Measurements from ENCODE around the gene NOX5.

The NOX5 gene

DNA sequence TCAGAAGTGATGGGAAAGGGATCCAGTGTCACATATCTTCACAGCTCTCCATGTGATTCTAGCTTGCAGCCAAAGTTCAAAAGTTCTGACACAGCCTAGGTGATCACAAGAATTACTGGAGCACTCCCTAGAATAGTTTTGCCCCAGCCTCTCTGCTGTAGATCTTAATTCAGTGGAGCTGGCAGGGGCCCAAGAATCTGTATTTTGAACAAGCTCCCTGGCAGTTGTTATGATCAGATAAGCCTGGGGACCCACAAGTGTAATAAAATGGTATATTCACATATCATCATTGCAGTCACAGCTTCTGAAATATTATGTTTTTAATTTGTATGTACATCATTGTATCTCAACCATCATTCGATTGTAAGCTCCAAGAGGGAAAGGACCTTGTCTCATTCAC lies 62.3 kb downstream of the NOX5 start:
- Histone ChIP-seq H3K4me3 (ENCODE audit: low read length) (no peak overlapping the region), H3K9ac (ENCODE audit: low read depth, low read length) (no peak overlapping the region), H3K36me3 (ENCODE audit: insufficient read depth, low read depth, low read length) (no peaks in the 10 kb centered on the region), H3K27ac (ENCODE audit: low read length) (no peak overlapping the region), H3K4me1 (ENCODE audit: insufficient read depth, low read length) (peaks cover 32% of the 10 kb centered on the region; the same call in 1 of the 2 replicates), H3K27me3 (ENCODE audit: insufficient read depth, low read length) (peaks cover 45% of the 10 kb centered on the region), H3K9me3 (ENCODE audit: insufficient read depth, low read depth, low read length) (no peaks in the 10 kb centered on the region)

- no peak overlapping the region for H3K4me3 ChIP-seq (ENCODE audit: low read length)
- peaks cover 32% of the 10 kb centered on the region; the same call in 1 of the 2 replicates for H3K4me1 ChIP-seq (ENCODE audit: insufficient read depth, low read length)
- H3K9me3 ChIP-seq (ENCODE audit: insufficient read depth, low read depth, low read length), result no peaks in the 10 kb centered on the region
- no peaks in the 10 kb centered on the region for H3K36me3 ChIP-seq (ENCODE audit: insufficient read depth, low read depth, low read length)
- H3K9ac ChIP-seq (ENCODE audit: low read depth, low read length), result no peak overlapping the region
- H3K27me3 ChIP-seq (ENCODE audit: insufficient read depth, low read length), result peaks cover 43% of the 10 kb centered on the region
- H3K27ac ChIP-seq (ENCODE audit: low read length), result no peak overlapping the region
These were observed 64.1 kb downstream of the NOX5 start for GRCh38 chr15:69078638-69079037.

DNA sequence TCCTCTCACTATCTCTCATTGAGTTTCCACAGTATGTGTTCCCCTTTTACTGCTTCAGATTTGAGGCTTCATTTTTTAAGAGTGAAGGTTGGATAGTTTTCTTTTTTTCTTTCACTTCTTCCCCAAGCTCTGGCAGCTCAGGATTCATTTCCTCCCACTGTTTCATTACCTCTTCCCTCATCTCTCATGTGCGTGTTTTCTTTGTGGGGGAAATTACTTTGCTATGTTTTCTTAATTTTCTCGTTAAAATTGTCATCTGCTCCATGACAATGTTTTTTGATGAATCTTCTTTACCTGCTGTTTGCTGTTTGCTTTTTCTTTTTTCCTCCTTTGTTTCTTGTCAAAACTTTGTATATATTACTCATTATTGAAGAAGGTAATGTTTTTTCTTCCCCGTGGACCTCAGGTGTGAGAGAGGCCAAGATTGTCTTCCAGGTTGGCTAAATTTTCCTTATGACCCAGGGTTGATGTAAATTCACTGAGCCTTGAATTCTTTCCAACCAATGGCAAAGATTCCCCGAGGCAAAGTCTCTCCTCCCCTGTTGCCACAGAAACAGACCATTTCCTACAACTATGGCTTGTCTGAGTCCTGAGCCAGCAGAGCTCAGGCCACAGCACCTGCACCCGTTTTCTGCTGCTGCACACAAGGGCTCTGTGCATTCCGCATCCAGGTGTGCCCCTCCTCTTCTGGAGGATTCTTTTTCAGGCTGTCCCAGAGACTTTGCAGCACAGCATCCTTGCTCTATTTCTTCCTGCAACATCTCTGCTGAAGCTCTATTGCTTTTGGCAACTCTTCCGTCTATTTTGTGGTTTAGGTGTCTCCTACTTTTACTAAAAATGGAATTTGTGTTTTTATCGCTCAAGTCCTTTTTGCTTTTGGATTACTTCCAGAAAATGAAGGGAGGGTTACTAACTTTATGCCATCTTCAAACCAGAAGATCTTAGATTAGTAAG lies 66.1 kb downstream of the NOX5 start:
- Histone ChIP-seq H3K27me3 (ENCODE audit: insufficient read depth, low read length) (peaks cover 47% of the 10 kb centered on the region), H3K9ac (ENCODE audit: low read depth, low read length) (no peak overlapping the region), H3K27ac (ENCODE audit: low read length) (no peak overlapping the region), H3K9me3 (ENCODE audit: insufficient read depth, low read depth, low read length) (no peaks in the 10 kb centered on the region), H3K36me3 (ENCODE audit: insufficient read depth, low read depth, low read length) (no peaks in the 10 kb centered on the region), H3K4me1 (ENCODE audit: insufficient read depth, low read length) (peaks cover 38% of the 10 kb centered on the region; the same call in 1 of the 2 replicates), H3K4me3 (ENCODE audit: low read length) (no peak overlapping the region; the same call in 1 of the 2 replicates)

GRCh38 chr15:69081310-69082004 lies 67.0 kb downstream of the NOX5 start:
- Histone ChIP-seq H3K9ac (ENCODE audit: low read depth, low read length) (no peak overlapping the region), H3K9me3 (ENCODE audit: insufficient read depth, low read depth, low read length) (no peaks in the 10 kb centered on the region), H3K4me3 (ENCODE audit: low read length) (no peak overlapping the region; the same call in 1 of the 2 replicates), H3K4me1 (ENCODE audit: insufficient read depth, low read length) (peaks cover 42% of the 10 kb centered on the region; the same call in 1 of the 2 replicates), H3K36me3 (ENCODE audit: insufficient read depth, low read depth, low read length) (no peaks in the 10 kb centered on the region), H3K27ac (ENCODE audit: low read length) (no peak overlapping the region), H3K27me3 (ENCODE audit: insufficient read depth, low read length) (peaks cover 40% of the 10 kb centered on the region)

DNA sequence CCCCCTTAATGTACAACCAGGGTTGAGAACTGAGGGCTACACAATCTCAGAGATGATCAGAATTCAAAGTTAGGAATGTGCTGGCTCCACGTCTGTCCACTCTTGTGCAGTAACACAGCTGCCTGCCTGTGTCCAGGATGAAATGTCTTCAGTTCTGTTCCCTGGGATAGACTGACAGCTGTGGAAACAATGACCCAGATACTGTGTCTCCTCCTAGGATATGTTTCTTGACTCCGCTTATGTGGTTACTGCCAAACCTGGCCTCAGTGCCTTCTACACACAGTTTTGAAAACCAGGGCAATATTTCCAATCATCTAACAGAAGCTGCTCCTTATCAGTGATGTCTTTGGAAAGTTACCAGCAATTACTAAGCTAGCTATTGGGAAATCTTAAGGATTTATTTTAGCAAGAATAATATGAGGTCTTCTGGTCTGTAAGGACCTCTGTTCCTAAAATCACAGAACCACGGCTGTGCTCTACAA lies 67.6 kb downstream of the NOX5 start:
- H3K27me3 ChIP-seq (ENCODE audit: insufficient read depth, low read length), result peaks cover 41% of the 10 kb centered on the region
- peaks cover 48% of the 10 kb centered on the region; the same call in 1 of the 2 replicates for H3K4me1 ChIP-seq (ENCODE audit: insufficient read depth, low read length)
- no peak overlapping the region for H3K27ac ChIP-seq (ENCODE audit: low read length)

DNA sequence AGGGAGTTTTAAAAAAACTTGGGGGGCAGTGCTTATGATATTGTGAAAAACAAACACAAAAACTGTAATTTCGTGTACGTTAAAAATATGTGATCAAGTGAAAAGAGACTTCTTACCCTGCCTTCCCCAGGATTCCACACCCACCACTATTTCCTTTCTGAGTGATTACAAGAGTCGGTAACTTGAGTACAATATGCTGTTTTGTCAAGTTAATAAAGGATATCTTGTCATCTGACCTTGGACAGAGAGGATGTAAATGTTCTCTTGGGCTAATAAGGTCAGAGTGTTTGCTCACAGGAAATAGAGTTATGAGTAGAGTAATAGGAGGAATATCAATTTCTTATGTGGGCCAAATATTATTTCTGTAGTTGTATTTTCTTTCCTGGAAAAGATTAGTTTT lies 68.1 kb downstream of the NOX5 start:
- no peak overlapping the region for H3K9ac ChIP-seq (ENCODE audit: low read depth, low read length)
- H3K4me3 ChIP-seq (ENCODE audit: low read length), result no peak overlapping the region
- H3K36me3 ChIP-seq (ENCODE audit: insufficient read depth, low read depth, low read length), result no peaks in the 10 kb centered on the region
- peaks cover 52% of the 10 kb centered on the region; the same call in 1 of the 2 replicates for H3K4me1 ChIP-seq (ENCODE audit: insufficient read depth, low read length)
- H3K27ac ChIP-seq (ENCODE audit: low read length), result no peak overlapping the region
- H3K27me3 ChIP-seq (ENCODE audit: insufficient read depth, low read length), result peaks cover 46% of the 10 kb centered on the region
- H3K9me3 ChIP-seq (ENCODE audit: insufficient read depth, low read depth, low read length), result no peaks in the 10 kb centered on the region

More for the DNA sequence above, 67.6 kb downstream of the NOX5 start:
- no peaks in the 10 kb centered on the region for H3K9me3 ChIP-seq (ENCODE audit: insufficient read depth, low read depth, low read length)
- H3K9ac ChIP-seq (ENCODE audit: low read depth, low read length), result no peak overlapping the region
- no peak overlapping the region for H3K4me3 ChIP-seq (ENCODE audit: low read length)
- no peaks in the 10 kb centered on the region for H3K36me3 ChIP-seq (ENCODE audit: insufficient read depth, low read depth, low read length)

DNA sequence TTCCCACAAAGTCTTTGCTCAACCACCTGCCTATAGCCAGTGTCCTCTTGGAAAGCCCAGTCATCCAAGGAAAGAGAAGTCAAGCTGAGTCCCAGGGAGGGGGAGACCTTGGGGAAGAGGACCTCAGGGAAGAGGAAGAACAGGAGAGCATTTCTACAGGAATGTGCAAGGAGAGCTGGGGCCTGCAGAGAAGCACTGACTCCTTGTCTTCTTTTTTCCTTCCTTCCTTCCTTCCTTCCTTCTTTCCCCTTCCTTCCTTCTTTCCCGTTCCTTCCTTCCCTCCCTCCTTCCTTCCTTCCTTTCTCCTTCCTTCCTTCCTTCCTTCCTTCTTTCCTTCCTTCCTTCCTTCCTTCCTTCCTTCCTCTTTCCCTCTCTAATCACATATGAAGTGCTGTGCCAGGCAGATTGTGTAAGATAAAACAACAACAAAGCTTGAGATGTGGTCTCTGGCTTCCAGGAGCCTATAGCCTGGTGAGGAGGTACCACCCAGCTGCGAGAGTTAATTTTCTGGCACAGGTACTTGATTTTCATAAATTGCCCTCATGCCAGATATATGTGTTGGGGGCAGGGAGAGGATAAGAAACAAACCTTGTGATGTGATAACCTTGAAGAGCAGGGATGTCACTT lies 70.0 kb downstream of the NOX5 start:
- Histone ChIP-seq H3K36me3 (ENCODE audit: insufficient read depth, low read depth, low read length) (no peaks in the 10 kb centered on the region), H3K27me3 (ENCODE audit: insufficient read depth, low read length) (peaks cover 65% of the 10 kb centered on the region), H3K4me3 (ENCODE audit: low read length) (no peak overlapping the region), H3K27ac (ENCODE audit: low read length) (no peak overlapping the region), H3K9me3 (ENCODE audit: insufficient read depth, low read depth, low read length) (no peaks in the 10 kb centered on the region), H3K4me1 (ENCODE audit: insufficient read depth, low read length) (peaks cover 70% of the 10 kb centered on the region), H3K9ac (ENCODE audit: low read depth, low read length) (no peak overlapping the region; the same call in 1 of the 2 replicates)

- peaks cover 66% of the 10 kb centered on the region for H3K27me3 ChIP-seq (ENCODE audit: insufficient read depth, low read length)
These were observed 71.0 kb downstream of the NOX5 start for GRCh38 chr15:69085325-69086081.

DNA sequence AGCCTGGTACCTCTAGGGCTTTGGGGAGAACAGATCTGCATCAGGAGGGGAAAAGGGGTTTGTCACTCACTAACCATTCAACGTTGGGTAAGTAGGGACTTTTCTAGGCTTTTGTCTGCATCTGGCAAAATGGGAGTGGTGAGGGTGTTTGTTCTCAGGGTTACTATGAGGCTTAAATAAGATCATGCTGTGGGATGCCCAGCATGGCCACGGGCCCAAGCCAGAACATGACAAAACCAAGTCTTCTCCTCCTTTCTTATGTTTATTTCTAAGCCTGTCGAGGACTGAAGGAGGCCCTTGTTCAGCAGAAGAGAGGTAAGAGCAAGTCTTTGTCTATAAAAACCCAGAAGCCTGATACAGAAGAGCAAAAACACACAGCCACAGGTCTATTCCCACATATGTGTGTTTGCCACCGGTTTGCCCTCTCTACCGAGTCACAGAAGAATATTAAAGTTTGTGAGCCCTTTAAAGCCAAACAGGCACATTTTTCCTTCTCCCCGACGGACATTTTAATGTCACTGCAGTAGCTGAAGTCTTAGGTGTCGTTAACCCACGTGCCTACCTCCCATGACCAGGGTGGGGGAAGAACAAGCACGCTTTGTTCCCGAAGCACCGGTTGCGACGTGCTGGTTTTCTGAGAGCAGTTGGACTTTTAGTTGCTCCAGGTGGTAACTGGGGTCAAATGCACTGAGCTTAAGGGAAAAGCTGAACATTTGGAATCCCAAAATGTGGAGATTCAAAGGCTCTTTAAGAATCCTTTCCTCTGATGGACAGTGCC lies 72.1 kb downstream of the NOX5 start:
- H3K27me3 ChIP-seq (ENCODE audit: insufficient read depth, low read length), result peaks cover 66% of the 10 kb centered on the region
- H3K27ac ChIP-seq (ENCODE audit: low read length), result peak overlapping the region; percentile 50
- H3K4me3 ChIP-seq (ENCODE audit: low read length), result peak overlapping the region; percentile 27
- peaks cover 74% of the 10 kb centered on the region for H3K4me1 ChIP-seq (ENCODE audit: insufficient read depth, low read length)
- peak overlapping the region; percentile 67 for H3K9ac ChIP-seq (ENCODE audit: low read depth, low read length)
- H3K36me3 ChIP-seq (ENCODE audit: insufficient read depth, low read depth, low read length), result no peaks in the 10 kb centered on the region
- no peaks in the 10 kb centered on the region for H3K9me3 ChIP-seq (ENCODE audit: insufficient read depth, low read depth, low read length)

More at GRCh38 chr15:69085325-69086081, 71.0 kb downstream of the NOX5 start:
- Histone ChIP-seq H3K4me1 (ENCODE audit: insufficient read depth, low read length) (peaks cover 76% of the 10 kb centered on the region), H3K9ac (ENCODE audit: low read depth, low read length) (peak overlapping the region; percentile 52; the same call in 1 of the 2 replicates), H3K9me3 (ENCODE audit: insufficient read depth, low read depth, low read length) (no peaks in the 10 kb centered on the region), H3K4me3 (ENCODE audit: low read length) (peak overlapping the region; percentile 14; the same call in 1 of the 2 replicates), H3K27ac (ENCODE audit: low read length) (peak overlapping the region; percentile 8), H3K36me3 (ENCODE audit: insufficient read depth, low read depth, low read length) (no peaks in the 10 kb centered on the region)

GRCh38 chr15:69087366-69087976 lies 73.0 kb downstream of the NOX5 start:
- peak overlapping the region; percentile 27; the same call in 1 of the 2 replicates for H3K4me3 ChIP-seq (ENCODE audit: low read length)
- no peaks in the 10 kb centered on the region for H3K9me3 ChIP-seq (ENCODE audit: insufficient read depth, low read depth, low read length)
- peaks cover 77% of the 10 kb centered on the region for H3K4me1 ChIP-seq (ENCODE audit: insufficient read depth, low read length)
- peak overlapping the region; percentile 50 for H3K27ac ChIP-seq (ENCODE audit: low read length)
- H3K27me3 ChIP-seq (ENCODE audit: insufficient read depth, low read length), result peaks cover 60% of the 10 kb centered on the region
- no peaks in the 10 kb centered on the region for H3K36me3 ChIP-seq (ENCODE audit: insufficient read depth, low read depth, low read length)
- peak overlapping the region; percentile 67; the same call in 1 of the 2 replicates for H3K9ac ChIP-seq (ENCODE audit: low read depth, low read length)
